ENCODE measurements around the gene MAP2K2.

GRCh38 chr19:4149518-4150288, 25.8 kb upstream of the MAP2K2 start:
- no peak for TF ChIP-seq POLR2AphosphoS5 (IDR thresholded peaks at IDR 0.05)
- TF ChIP-seq, protein P1, sequence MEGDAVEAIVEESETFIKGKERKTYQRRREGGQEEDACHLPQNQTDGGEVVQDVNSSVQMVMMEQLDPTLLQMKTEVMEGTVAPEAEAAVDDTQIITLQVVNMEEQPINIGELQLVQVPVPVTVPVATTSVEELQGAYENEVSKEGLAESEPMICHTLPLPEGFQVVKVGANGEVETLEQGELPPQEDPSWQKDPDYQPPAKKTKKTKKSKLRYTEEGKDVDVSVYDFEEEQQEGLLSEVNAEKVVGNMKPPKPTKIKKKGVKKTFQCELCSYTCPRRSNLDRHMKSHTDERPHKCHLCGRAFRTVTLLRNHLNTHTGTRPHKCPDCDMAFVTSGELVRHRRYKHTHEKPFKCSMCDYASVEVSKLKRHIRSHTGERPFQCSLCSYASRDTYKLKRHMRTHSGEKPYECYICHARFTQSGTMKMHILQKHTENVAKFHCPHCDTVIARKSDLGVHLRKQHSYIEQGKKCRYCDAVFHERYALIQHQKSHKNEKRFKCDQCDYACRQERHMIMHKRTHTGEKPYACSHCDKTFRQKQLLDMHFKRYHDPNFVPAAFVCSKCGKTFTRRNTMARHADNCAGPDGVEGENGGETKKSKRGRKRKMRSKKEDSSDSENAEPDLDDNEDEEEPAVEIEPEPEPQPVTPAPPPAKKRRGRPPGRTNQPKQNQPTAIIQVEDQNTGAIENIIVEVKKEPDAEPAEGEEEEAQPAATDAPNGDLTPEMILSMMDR (IDR thresholded peaks at IDR 0.05 in 8 of 11, conservative IDR thresholded peaks at IDR 0.05 in 3 of 11) = no peak
- TF ChIP-seq POLR2A (IDR thresholded peaks at IDR 0.05) = no peak
